Ectodermal cell (in vitro differentiated cells): Measurements from ENCODE around the gene ATXN2L.
A peak's percentile ranks its signal among the peaks of the same experiment; 100 is the strongest.

Experiments used
- H3K27ac ChIP-seq: 2 replicates; pipeline ENCODE4 v1.7.0; 2013; ENCODE audit warnings: mild to moderate bottlenecking, low read depth, low read length; ENCODE audit not compliant: insufficient read depth, poor library complexity, severe bottlenecking
- H3K27me3 ChIP-seq: 2 replicates; pipeline ENCODE4 v1.7.0; 2013; ENCODE audit warnings: mild to moderate bottlenecking, low read length; ENCODE audit not compliant: insufficient read depth, control insufficient read depth, poor library complexity, severe bottlenecking
- H3K36me3 ChIP-seq: one replicate; pipeline ENCODE4 v1.7.0; 2013; ENCODE audit warnings: low read length; ENCODE audit not compliant: control insufficient read depth, insufficient read depth
- H3K4me1 ChIP-seq: one replicate; pipeline ENCODE4 v1.7.0; 2013; ENCODE audit warnings: low read length; ENCODE audit not compliant: control insufficient read depth, insufficient read depth
- H3K4me3 ChIP-seq: 2 replicates; pipeline ENCODE4 v1.7.0; 2013; ENCODE audit warnings: low read depth, low read length, control low read depth; ENCODE audit not compliant: insufficient read depth
- H3K9me3 ChIP-seq: 2 replicates; pipeline ENCODE4 v1.7.0; 2013; ENCODE audit warnings: mild to moderate bottlenecking, low read length, moderate library complexity; ENCODE audit not compliant: control insufficient read depth
- WGBS, 2 experiments: methylation state at CpG; one replicate each; pipeline ENCODE4 v1.1.7; 2013; ENCODE audit warnings: missing lambda C conversion rate in 2 of 2; 5-methylcytosine and 5-hydroxymethylcytosine counted together

Gene ATXN2L

GRCh38 chr16:28846080-28846932, 23.5 kb downstream of the ATXN2L start, which contains the start of gene TUFM:
TSS of gene TUFM (minus strand) at chr16:28846348. CDS start at chr16:28846269, 79 bp downstream.
- H3K27me3 ChIP-seq = no peaks in the 10 kb centered on the region
- H3K36me3 ChIP-seq = peaks cover 28% of the 10 kb centered on the region
- 2 to 3% methylated on average over 73 of the region's 73 CpGs for WGBS, 2 experiments
- H3K4me3 ChIP-seq = peak within 1 kb of the TSS; percentile 96
- H3K9me3 ChIP-seq = no peaks in the 10 kb centered on the region
- H3K27ac ChIP-seq = peak within 1 kb of the TSS; percentile 13
- peaks cover 7% of the 10 kb centered on the region for H3K4me1 ChIP-seq

DNA sequence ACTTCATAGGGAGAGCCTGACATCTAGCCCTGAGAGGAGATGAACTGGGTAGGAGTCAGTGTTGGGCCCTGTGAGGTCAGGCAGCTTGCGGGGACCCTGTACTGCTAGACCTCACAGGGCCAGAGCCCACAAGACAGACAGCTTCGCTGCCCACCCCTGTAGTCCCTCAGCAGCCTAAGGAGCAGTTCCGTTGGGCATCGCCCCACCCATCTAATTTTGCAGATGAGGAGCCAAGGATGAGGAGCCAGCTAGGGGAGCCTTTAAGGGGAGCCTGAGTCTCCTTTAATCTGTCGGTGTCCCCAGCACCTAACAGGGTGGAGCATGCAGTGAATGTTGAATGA, 24.1 kb downstream of the ATXN2L start:
- Histone ChIP-seq H3K27ac (no peak overlapping the region), H3K36me3 (peaks cover 27% of the 10 kb centered on the region), H3K27me3 (no peaks in the 10 kb centered on the region), H3K4me1 (peaks cover 7% of the 10 kb centered on the region), H3K4me3 (peak overlapping the region; percentile 96), H3K9me3 (no peaks in the 10 kb centered on the region)
- WGBS, 2 experiments = 60 to 62% methylated on average over 5 of the region's 5 CpGs

DNA sequence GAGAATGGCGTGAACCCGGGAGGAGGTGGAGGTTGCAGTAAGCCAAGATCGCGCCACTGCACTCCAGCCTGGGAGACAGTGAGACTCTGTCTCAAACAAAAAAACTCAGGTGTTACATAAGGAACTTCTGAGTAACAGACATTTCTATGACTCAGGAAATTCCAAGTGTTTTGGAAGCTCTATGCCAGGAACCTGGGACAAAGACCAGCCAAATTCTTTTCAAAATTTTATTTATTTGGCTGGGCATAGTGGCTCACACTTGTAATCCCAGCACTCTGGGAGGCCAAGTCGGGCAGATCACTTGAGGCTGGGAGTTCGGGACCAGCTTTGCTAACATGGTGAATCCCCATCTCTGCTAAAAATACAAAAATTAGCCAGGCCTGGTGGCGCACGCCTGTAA, 35.6 kb downstream of the ATXN2L start:
- no peak overlapping the region for H3K4me3 ChIP-seq
- 90 to 95% methylated on average over 8 of the region's 8 CpGs for WGBS, 2 experiments

GRCh38 chr16:28859326-28859725, 36.5 kb downstream of the ATXN2L start:
- Histone ChIP-seq H3K4me3 (no peak overlapping the region), H3K27ac (no peak overlapping the region), H3K4me1 (no peaks in the 10 kb centered on the region), H3K9me3 (no peaks in the 10 kb centered on the region), H3K27me3 (no peaks in the 10 kb centered on the region), H3K36me3 (no peaks in the 10 kb centered on the region)
- WGBS, 2 experiments = 68 to 70% methylated on average over 4 of the region's 4 CpGs

More for the DNA sequence above, 35.6 kb downstream of the ATXN2L start:
- Histone ChIP-seq H3K36me3 (no peaks in the 10 kb centered on the region), H3K27me3 (no peaks in the 10 kb centered on the region), H3K4me1 (no peaks in the 10 kb centered on the region), H3K9me3 (no peaks in the 10 kb centered on the region), H3K27ac (no peak overlapping the region)

GRCh38 chr16:28863929-28864793, 41.4 kb downstream of the ATXN2L start:
- Histone ChIP-seq H3K4me1 (peaks cover 6% of the 10 kb centered on the region), H3K36me3 (peaks cover 12% of the 10 kb centered on the region), H3K4me3 (peak overlapping the region; percentile 95), H3K27me3 (no peaks in the 10 kb centered on the region), H3K27ac (peak overlapping the region; percentile 98), H3K9me3 (no peaks in the 10 kb centered on the region)
- WGBS, 2 experiments = 7% methylated on average over 42 of the region's 42 CpGs

- H3K4me1 ChIP-seq = peaks cover 6% of the 10 kb centered on the region
- no peak overlapping the region for H3K27ac ChIP-seq
- no peaks in the 10 kb centered on the region for H3K27me3 ChIP-seq
- H3K4me3 ChIP-seq = peak overlapping the region; percentile 95
- peaks cover 21% of the 10 kb centered on the region for H3K36me3 ChIP-seq
- WGBS, 2 experiments = 94 to 97% methylated on average over 12 of the region's 12 CpGs
- no peaks in the 10 kb centered on the region for H3K9me3 ChIP-seq
Measured at GRCh38 chr16:28865001-28865688, 42.3 kb downstream of the ATXN2L start.

- 88 to 92% methylated on average over 30 to 32 of the region's 32 CpGs for WGBS, 2 experiments
- Histone ChIP-seq H3K27me3 (no peaks in the 10 kb centered on the region), H3K4me3 (no peak overlapping the region), H3K27ac (no peak overlapping the region), H3K4me1 (peaks cover 6% of the 10 kb centered on the region), H3K36me3 (peaks cover 22% of the 10 kb centered on the region), H3K9me3 (no peaks in the 10 kb centered on the region)
Measured at GRCh38 chr16:28865722-28866453, 43.1 kb downstream of the ATXN2L start.

DNA sequence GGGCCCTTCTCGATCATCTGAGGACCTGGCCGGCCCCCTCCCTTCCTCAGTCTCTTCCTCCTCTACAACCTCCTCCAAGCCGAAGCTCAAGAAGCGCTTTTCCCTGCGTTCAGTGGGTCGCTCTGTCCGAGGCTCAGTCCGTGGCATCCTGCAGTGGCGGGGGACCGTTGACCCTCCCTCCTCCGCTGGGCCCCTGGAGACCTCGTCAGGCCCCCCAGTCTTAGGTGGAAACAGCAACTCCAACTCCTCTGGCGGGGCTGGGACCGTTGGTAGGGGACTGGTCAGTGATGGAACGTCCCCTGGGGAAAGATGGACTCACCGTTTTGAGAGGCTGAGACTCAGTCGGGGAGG, 43.6 kb downstream of the ATXN2L start:
- H3K27me3 ChIP-seq = no peaks in the 10 kb centered on the region
- no peaks in the 10 kb centered on the region for H3K9me3 ChIP-seq
- no peak overlapping the region for H3K4me3 ChIP-seq
- WGBS, 2 experiments = 92 to 94% methylated on average over 17 of the region's 17 CpGs
- H3K36me3 ChIP-seq = peaks cover 22% of the 10 kb centered on the region
- H3K27ac ChIP-seq = no peak overlapping the region
- H3K4me1 ChIP-seq = peaks cover 6% of the 10 kb centered on the region

DNA sequence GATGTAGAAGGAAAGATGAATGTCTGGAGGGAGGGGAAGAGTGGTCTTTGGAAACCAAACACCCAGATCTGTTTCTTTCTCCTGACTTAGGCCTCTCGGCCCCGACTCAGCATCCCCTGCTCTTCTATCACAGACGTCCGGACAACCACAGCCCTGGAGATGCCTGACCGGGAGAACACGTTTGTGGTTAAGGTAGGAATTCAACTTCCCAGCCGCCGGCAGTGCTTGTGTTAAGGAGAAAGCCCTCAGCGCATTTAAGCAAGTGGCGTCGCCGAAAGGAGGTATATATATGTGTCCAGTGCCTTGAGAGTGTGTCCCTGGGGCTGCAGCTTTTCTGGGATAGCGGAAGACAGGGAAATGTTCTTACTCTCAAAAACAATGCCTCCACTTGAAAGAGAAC, 44.4 kb downstream of the ATXN2L start:
- H3K36me3 ChIP-seq = peaks cover 22% of the 10 kb centered on the region
- peaks cover 6% of the 10 kb centered on the region for H3K4me1 ChIP-seq
- H3K27ac ChIP-seq = no peak overlapping the region
- no peak overlapping the region for H3K4me3 ChIP-seq
- no peaks in the 10 kb centered on the region for H3K9me3 ChIP-seq
- WGBS, 2 experiments = 92 to 97% methylated on average over 13 of the region's 13 CpGs
- no peaks in the 10 kb centered on the region for H3K27me3 ChIP-seq
